ENCODE data around the gene IGFL3.
"Not testable (repeated sequence)": the region's sequence is repeated elsewhere in the genome, so short reads cannot be mapped to it uniquely, and the experiment has no call there.

The IGFL3 gene

GRCh38 chr19:46118136-46118535 lies 6.4 kb downstream of the IGFL3 start:
- DNase-seq: no peak

- DNase-seq: no peak
These were observed 8.4 kb downstream of the IGFL3 start for GRCh38 chr19:46116121-46116520.

GRCh38 chr19:46115396-46116106 lies 8.9 kb downstream of the IGFL3 start:
- DNase-seq: no peak

- no peak for DNase-seq
These were observed 10.8 kb downstream of the IGFL3 start for GRCh38 chr19:46113726-46114125.

GRCh38 chr19:46112527-46112926 lies 12.0 kb downstream of the IGFL3 start:
- no peak for DNase-seq

- no peak for DNase-seq
These were observed 13.1 kb downstream of the IGFL3 start for GRCh38 chr19:46111376-46111775.

- DNase-seq: no peak
These were observed 14.6 kb downstream of the IGFL3 start for GRCh38 chr19:46109876-46110275.

- no peak for DNase-seq
These were observed 17.1 kb downstream of the IGFL3 start for GRCh38 chr19:46107371-46107770.

GRCh38 chr19:46102333-46102732 lies 22.2 kb downstream of the IGFL3 start:
- not testable (repeated sequence) for DNase-seq

GRCh38 chr19:46101293-46101692 lies 23.2 kb downstream of the IGFL3 start:
- DNase-seq: no peak

GRCh38 chr19:46100344-46100743 lies 24.1 kb downstream of the IGFL3 start:
- DNase-seq: no peak

GRCh38 chr19:46090444-46090843 lies 34.0 kb downstream of the IGFL3 start:
- no peak for DNase-seq

GRCh38 chr19:46089432-46089831 lies 35.1 kb downstream of the IGFL3 start:
- no peak for DNase-seq

- DNase-seq: no peak
These were observed 36.4 kb downstream of the IGFL3 start for GRCh38 chr19:46088101-46088500.

GRCh38 chr19:46085888-46086287 lies 38.6 kb downstream of the IGFL3 start:
- DNase-seq: no peak

GRCh38 chr19:46082728-46083050 lies 41.8 kb downstream of the IGFL3 start:
- DNase-seq: no peak

GRCh38 chr19:46081928-46082727 lies 42.4 kb downstream of the IGFL3 start:
- DNase-seq: peak; percentile 66

GRCh38 chr19:46080561-46080960 lies 43.9 kb downstream of the IGFL3 start:
- no peak for DNase-seq

- DNase-seq: no peak
These were observed 44.9 kb downstream of the IGFL3 start for GRCh38 chr19:46079576-46079975.

GRCh38 chr19:46078573-46079332 lies 45.7 kb downstream of the IGFL3 start:
- peak; percentile 55 for DNase-seq

- no peak for DNase-seq
These were observed 46.7 kb downstream of the IGFL3 start for GRCh38 chr19:46077815-46078167.

GRCh38 chr19:46076951-46077814 lies 47.3 kb downstream of the IGFL3 start:
- DNase-seq: peak; percentile 84

Data from hematopoietic multipotent progenitor cell treated with erythropoietin and hydrocortisone succinate and interleukin-3 and kit ligand, for 4 days (in vitro differentiated cells).